Transverse colon (tissue), 4 donors: Measurements from ENCODE around the gene TARM1.

ENCODE experiments used
- EP300 ChIP-seq: sonication (generic); formaldehyde crosslinking; IDR thresholded peaks from one replicate; pipeline ENCODE4 v1.6.1; 2017; ENCODE audit warnings: antibody characterized with exemption, low read depth
- POLR2AphosphoS5 ChIP-seq, 3 donors: sonication (generic); formaldehyde crosslinking; IDR thresholded peaks; one replicate each; pipeline ENCODE4 v1.6.1; 2016; ENCODE audit warnings: antibody characterized with exemption in 3 of 3
- TF ChIP-seq, protein P1 (sequence below), 5 experiments: fragments of 200-600 bp in 3 of 5; fragments of 450-650 bp in 2 of 5; sonication (generic) in 3 of 5; IDR thresholded peaks; 1 replicate in 2 of 5; 2 replicates in 3 of 5; pipeline ENCODE4 v1.5.1; 2016 to 2017; ENCODE audit warnings: antibody characterized with exemption in 5 of 5, inconsistent platforms in 3 of 5, mild to moderate bottlenecking in 2 of 5, moderate library complexity in 1 of 5

DNA sequence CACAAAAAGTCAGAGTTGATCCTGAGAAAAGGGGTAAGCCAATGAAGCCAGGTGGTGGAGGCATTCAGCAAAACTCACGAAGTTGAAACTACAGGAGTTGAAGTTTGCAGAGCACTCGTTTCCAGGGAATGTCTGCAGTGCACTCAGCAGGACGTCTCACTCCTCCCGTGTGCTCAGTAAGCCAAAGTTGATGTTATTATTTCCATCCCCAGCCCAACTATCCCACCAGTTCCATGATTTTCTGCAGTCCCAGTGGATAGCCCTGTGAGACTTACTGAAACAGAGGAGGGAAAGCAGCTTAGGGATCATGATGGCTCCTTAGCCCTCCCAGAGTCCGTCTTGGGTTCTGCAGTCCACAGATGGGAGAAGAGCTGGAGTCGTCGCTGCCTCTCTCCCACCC lies at the start of gene TARM1:
- TF ChIP-seq, protein P1, sequence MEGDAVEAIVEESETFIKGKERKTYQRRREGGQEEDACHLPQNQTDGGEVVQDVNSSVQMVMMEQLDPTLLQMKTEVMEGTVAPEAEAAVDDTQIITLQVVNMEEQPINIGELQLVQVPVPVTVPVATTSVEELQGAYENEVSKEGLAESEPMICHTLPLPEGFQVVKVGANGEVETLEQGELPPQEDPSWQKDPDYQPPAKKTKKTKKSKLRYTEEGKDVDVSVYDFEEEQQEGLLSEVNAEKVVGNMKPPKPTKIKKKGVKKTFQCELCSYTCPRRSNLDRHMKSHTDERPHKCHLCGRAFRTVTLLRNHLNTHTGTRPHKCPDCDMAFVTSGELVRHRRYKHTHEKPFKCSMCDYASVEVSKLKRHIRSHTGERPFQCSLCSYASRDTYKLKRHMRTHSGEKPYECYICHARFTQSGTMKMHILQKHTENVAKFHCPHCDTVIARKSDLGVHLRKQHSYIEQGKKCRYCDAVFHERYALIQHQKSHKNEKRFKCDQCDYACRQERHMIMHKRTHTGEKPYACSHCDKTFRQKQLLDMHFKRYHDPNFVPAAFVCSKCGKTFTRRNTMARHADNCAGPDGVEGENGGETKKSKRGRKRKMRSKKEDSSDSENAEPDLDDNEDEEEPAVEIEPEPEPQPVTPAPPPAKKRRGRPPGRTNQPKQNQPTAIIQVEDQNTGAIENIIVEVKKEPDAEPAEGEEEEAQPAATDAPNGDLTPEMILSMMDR (IDR thresholded peaks at IDR 0.05) = no peak
- TF ChIP-seq EP300 (no peak), POLR2AphosphoS5 (IDR thresholded peaks at IDR 0.05) (no peak)
